GM19099 (cell line): ENCODE measurements around the gene SCN4B.

Experiments used
- POLR2A ChIP-seq: IDR thresholded peaks from 3 replicates; pipeline ENCODE4 v1.6.1; 2011; ENCODE audit warnings: low read depth; ENCODE audit not compliant: insufficient read length; ENCODE audit errors: extremely low read depth

The SCN4B gene

DNA sequence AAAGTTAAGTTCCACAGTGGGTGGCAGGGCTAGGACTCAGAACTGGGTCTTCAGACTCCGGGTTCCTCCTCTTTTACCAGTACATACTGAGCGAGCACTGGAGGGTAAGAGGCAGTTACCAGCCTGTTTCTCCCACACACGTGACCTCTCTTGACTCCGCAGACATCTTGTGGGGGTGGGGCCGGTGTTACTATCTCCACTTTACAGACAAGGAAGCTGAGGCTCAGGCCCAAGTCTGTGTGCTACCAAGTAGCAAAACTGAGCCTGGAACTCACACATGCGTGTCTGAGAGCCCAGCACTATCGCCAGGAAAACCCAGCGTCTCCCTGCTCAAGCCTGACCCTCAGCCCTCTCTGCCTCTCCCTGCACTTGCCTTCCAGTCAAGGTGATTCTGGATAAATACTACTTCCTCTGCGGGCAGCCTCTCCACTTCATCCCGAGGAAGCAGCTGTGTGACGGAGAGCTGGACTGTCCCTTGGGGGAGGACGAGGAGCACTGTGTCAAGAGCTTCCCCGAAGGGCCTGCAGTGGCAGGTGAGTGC lies 49.8 kb downstream of the SCN4B start:
- no peak for TF ChIP-seq POLR2A

DNA sequence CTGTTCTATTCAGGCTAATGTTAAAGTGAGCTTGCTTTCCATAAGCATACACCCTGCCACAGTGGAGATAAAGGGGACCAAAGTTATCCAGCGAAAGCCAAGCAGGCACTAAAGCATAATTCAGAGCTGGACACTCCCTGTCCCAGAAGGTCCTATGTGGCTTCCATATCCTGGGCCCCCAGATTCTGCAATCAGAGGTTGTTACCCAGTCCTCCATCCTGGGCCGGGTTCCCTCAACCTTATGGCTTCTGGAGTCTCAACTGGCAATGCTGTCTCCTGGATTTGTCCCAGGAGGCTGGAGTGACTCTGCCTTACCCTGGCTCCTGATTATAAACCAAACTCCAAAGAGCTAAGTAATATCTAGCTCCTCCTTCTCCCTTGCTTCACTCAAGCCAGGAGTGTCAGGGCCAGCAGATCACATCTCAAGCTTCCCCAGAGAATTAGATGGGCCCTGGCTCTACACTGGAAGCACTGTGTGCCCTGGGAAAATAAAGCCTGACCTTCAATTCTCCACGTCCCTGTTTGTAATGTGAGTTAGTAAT lies 51.9 kb downstream of the SCN4B start:
- no peak for TF ChIP-seq POLR2A

DNA sequence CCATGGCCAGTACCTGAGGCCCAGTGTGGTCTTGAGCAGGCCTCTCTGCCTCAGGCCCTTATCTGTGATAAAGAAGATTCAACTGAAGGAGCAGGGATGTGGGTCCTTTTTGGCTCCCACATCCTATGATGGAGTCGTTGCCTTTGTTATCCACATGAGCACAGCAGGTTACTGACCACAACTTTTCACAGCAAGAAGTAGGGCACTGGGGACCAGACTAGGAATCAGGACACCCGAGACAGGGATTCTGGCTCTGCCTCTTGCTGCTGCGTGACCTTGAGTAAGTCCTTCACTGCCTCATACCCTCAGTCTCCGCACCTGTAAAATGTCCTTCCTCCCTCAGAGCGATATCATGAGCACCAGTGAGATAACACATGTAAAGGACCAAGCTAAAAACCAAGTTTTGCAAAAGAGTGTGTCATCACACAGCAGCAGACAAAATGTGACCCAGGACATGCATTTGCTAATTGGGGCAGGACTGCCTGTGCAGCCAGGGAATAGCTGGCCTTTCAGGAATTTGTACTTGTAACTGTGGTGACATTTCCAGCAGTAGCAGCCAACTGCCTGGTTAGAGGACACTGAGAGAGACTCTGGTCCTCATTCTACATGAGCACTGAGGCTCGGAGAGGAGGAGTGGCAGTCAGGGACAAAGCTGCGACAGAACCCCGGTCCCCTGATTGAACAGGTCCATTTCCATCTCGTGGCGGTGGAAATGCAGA lies 52.6 kb downstream of the SCN4B start:
- no peak for TF ChIP-seq POLR2A

DNA sequence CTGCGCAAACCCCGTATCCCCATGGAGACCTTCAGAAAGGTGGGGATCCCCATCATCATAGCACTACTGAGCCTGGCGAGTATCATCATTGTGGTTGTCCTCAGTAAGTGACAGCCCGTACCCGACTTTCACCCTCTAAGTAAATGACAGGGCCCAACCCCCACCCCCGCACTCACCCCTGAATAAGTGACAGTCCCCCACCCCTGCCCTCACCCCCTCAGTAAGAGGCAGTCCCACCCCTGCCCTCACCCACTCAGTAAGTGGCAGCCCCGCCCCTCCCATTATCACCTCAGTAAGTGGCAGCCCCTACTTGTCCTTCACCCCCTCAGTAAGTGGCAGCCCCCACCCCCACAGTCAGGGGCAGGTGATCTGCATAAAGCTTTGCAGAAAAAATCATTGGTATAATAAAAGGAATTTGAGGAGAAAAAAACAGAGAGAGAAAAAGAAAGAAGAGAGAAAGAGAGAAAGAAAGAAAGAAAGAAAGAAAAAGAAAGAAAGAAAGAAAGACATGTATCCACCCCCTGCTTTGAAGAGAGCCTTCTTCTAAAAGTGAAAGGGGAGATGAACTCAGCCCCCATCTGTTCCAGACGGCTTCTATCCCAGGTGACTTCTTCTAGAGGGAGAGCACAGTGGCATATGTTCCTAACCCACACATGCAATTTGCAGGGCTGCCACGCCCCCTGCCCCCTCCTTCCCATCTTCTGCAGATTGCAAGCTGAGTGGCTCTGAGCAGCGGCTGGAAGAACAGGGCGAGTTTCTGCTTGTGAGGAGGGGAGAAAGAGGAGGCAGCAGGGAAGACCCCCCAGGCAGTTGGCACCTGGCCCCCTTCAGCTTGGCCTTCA lies 53.4 kb downstream of the SCN4B start:
- no peak for TF ChIP-seq POLR2A

DNA sequence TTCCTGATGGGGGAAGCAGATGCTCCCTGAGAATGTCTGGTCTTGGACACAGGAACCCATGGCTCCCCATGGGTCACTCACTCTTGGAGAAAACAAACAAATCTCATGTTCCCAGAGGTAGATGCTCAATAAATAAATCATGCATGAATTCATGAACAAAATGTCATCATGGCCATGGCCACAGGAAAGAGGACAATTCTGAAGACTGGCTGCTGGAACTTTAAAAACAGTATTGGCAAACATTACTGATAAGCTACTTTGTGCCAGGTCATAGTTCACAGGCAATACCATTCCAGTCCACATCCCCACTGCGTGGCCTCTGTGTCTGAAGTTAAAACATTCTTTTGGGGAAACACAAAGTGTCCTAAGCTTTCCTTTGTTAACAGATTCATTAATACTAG lies 56.7 kb downstream of the SCN4B start:
- TF ChIP-seq POLR2A = no peak

DNA sequence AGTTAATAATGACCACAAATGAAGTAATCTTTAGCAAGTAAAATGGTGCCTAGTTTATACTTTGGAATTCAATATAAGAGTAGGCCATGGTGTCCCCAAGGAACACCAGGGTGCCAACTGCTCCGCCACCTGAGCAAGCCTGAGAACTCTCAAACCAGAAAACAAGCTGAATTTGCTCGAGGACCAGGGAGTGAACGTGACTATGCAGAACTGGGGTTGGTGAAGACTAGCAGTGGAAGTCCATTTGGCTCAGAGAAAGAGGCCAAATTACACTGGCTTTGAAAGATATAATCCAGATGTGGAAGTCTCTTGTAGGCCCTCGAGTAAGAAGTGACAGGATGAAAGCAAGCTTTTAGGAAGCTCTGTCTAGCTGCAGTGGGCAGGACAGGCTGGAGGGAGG lies 57.1 kb downstream of the SCN4B start:
- TF ChIP-seq POLR2A = no peak

DNA sequence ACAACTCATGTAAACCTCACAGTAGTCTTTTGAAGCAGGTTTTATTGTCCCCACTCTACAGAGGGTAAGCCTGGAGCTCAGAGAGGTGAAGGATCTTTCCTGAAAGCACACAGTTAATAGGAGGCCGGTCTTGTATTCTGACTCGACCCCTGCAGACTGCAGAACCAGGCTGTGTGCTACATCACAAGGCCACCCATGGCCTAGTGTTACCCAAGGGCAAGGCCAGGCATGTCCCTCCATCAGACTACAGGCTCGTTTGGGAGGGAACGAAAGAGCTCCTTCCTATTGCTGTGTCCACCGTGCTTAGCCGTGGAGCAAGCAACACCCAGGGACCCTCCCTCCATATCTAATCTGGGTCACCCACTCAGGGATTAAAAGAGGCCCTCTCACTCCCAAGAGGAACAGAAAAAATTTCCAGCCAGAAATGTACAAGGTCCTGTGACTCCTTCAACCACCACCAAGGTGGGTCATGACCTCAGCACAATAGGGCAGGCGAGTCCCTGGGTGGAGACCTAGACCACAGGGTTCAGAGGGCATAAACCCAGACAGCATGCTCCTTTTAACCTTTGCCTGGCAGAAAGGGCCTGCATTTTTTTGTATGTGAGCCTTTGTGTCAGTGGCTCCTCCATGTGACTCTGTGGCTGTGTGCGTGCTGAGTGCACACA lies 59.6 kb downstream of the SCN4B start:
- TF ChIP-seq POLR2A = no peak

DNA sequence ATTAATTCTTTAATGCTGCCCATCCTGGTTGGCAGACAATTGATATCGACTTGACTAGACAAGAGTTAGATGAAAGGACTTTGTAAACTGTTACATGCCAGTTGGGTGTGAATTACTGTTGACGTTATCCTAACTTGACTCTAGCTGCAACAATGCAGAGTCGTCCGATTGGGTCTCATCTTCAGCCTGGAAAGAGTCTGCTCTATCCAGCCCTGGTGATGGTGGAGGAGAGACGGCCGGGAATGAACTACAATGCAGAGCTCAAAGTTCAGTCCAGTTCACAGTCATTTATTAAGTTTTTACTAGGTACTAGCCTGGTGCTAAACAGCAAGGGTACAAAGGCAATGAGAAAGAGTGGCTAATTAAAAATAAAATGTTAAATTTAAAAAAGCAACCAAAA lies 60.9 kb downstream of the SCN4B start:
- no peak for TF ChIP-seq POLR2A

DNA sequence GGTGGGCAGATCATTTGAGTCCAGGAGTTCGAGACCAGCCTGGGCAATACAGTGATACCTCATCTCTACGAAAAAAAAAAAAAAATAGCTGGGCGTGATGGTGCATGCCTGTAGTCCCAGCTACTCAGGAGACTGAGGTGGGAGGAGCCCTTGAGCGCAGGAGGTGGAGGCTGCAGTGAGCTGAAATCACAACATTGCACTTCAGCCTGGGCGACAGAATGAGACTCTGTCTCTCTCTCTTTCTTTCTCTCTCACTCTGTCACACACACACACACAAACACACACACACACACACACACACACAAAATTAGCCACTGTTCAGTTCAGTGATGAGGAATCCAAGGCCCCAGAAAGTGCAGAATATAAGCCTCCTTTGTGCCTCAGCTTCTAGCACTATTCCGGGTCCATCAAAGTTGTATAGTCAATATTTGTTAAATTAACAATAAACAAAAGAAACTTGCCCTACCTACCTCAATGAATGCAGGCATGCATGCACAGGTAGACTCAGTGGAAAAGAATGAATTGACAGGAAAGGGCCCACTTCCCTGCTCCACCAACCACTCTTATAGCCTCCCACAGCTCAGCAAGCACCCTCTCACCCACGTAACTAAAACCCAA lies 62.0 kb downstream of the SCN4B start:
- TF ChIP-seq POLR2A = no peak

DNA sequence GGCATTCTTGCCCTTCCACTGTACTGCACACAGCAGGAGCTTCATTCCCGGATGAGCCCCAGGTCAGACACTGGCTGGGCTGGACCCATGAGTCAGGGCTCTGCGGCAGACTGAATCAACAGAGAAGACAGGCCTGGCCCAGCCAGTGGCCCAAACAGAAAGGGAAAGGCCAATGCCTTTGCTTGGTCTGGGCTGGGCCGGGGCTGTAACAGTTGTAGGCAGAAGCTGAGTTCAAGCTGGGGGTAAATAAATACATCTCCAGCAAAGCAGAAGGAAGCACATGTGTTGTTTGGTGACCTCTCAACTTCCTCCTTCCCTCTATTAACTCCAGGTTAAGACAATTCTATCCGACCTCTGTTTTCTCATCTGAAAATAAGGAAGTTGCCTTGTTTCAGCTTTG lies 64.1 kb downstream of the SCN4B start:
- no peak for TF ChIP-seq POLR2A

DNA sequence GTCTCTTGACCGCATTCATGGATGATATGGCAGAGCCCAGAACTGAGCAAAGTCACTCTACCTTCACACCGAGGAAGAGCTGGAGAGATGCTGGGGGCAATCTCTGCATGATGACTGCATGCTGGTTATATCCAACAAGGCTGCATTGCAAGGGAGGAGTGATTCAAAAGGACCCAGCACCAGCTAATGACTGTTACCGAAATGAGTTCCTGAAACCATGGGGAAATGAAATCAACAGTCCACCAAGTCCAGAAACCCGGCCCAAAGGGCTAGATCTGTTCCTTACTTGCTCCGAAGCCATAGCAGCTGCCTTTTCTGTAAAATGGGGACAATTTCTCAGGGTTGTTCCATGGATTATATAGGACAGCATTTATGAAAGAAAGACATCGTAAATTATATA lies 64.7 kb downstream of the SCN4B start:
- TF ChIP-seq POLR2A = no peak

DNA sequence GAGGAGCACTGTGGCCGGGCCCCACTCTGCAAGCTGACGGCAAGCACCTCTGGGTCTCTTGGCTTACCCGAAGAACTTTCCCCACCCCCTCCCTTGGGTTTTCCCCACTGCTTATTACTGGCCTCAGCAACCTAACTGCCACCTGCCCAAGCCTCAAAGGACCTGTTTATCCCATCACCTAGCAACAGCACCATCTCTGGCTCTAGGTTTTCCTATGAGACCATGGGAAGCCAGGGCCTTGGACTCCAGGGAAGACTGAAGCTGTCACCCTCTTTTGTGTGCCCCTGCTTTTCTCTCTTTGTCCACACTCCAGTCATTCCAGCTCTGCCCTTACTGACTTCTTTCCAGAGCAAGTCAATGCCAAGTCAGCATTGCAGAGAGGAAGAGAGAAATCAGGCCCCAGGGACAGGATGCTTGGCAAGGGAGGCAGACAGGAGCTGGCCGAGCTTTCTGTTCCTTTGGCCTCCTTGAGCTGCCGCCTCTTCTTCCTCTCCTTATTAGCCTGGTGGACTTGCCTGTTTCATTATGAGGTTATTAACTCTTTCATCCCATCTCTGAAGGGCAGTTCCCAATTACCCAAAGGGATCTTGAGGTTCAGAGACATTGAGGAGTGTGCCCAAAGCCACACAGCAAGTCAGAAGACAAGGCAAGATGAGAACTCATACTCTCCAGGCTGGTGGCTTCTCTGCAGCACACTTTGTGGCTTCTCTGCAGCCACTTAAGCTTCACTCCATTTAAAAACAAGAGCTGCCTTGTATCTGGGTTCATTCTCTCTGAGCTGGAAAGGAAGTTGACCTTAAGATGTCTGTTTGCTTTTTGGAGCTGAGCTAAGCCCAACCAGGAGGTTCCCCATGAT lies 65.5 kb downstream of the SCN4B start, which contains the start of gene SMIM35:
TSS of gene SMIM35 (minus strand) at position 51 of the 856 bp plus-strand sequence. CDS start 206 bp downstream, outside the sequence.
- no peak for TF ChIP-seq POLR2A

DNA sequence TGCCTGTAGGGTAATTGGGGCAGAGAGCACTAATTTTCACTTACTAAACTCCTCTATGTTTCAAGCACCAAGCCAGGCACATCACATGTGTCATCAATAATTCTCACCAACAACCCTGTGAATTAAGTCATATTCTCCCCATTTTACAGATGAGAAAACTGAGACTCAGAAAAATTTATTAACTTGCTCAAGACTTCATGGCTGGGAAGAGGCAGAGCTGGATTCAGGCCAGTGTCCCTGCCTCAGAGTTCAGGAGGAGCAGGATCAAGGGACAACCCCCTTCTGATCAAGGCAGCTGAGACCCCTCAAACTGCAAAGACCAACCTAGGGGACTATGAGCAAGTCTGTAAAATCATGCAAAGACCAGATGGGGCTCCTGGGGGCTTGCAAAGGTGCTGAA lies 68.0 kb downstream of the SCN4B start:
- TF ChIP-seq POLR2A = no peak

DNA sequence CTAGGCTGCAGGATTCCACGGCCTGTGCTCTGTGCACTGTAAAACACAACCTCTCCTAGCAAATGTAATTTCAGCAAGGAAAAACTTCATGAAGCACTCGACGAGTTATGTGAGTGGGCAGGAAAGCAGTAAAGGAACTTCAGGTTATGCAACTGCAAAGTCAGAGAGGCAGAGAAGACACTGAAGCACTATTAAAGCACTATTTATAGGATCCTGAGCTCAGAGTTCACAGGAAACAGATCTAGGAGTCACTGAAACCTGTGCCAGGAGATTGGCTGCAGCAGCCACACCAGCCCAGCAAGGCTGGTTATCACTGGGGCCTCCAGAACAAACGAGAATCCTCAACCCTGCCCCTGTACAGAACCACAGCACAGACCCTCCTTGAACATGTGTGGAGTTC lies 68.4 kb downstream of the SCN4B start:
- no peak for TF ChIP-seq POLR2A
